GM21619 (cell line): ENCODE measurements around the gene SGSH.

Experiments used
- ATAC-seq: cut with Tn5 transposase; IDR thresholded peaks from one replicate; pipeline ENCODE4 v1.9.1; 2021; ENCODE audit not compliant: unreplicated experiment

SGSH gene

GRCh38 chr17:80227666-80228065 lies 7.5 kb upstream of the SGSH start:
- ATAC-seq, result no peak

GRCh38 chr17:80227156-80227555 lies 7.0 kb upstream of the SGSH start:
- no peak for ATAC-seq

GRCh38 chr17:80225230-80225629 lies 5.1 kb upstream of the SGSH start:
- no peak for ATAC-seq

- ATAC-seq, result no peak
Measured at GRCh38 chr17:80224683-80225082, 4.5 kb upstream of the SGSH start.

GRCh38 chr17:80223838-80224497 lies 3.8 kb upstream of the SGSH start:
- ATAC-seq, result no peak

GRCh38 chr17:80223142-80223815 lies 3.1 kb upstream of the SGSH start:
- no peak for ATAC-seq

- no peak for ATAC-seq
Measured at GRCh38 chr17:80222376-80223141, 2.4 kb upstream of the SGSH start.

- no peak for ATAC-seq
Measured at GRCh38 chr17:80221351-80222105, 1.4 kb upstream of the SGSH start.

- peak; percentile 10 for ATAC-seq
Measured at GRCh38 chr17:80220736-80221215, 643 bp upstream of the SGSH start.

GRCh38 chr17:80219763-80220053 lies 425 bp downstream of the SGSH start:
- no peak for ATAC-seq

GRCh38 chr17:80219013-80219762 lies 945 bp downstream of the SGSH start:
- ATAC-seq, result peak; percentile 45

- ATAC-seq, result no peak
Measured at GRCh38 chr17:80218391-80218790, 1.7 kb downstream of the SGSH start.

GRCh38 chr17:80217703-80218362 lies 2.3 kb downstream of the SGSH start:
- ATAC-seq, result no peak

GRCh38 chr17:80216473-80217456 lies 3.4 kb downstream of the SGSH start:
- ATAC-seq, result no peak

- no peak for ATAC-seq
Measured at GRCh38 chr17:80214878-80215210, 5.3 kb downstream of the SGSH start.

- ATAC-seq, result no peak
Measured at GRCh38 chr17:80214012-80214877, 5.9 kb downstream of the SGSH start.

- ATAC-seq, result no peak
Measured at GRCh38 chr17:80213643-80213975, 6.5 kb downstream of the SGSH start.

- no peak for ATAC-seq
Measured at GRCh38 chr17:80212962-80213642, 7.0 kb downstream of the SGSH start.
